HL-60 (cell line): ENCODE measurements around the gene GRSF1.

Experiments
- CTCF ChIP-seq: IDR thresholded peaks from one replicate; pipeline ENCODE4 v1.5.1; 2011; ENCODE audit warnings: low read length, control low read depth, inconsistent platforms; ENCODE audit not compliant: insufficient read depth
- REST ChIP-seq: IDR thresholded peaks from 2 replicates; pipeline ENCODE4 v1.6.1; 2012; ENCODE audit warnings: low read depth; ENCODE audit not compliant: insufficient replicate concordance

- TF ChIP-seq CTCF (no peak), REST (no peak)
Measured at GRCh38 chr4:70841951-70842350, 2.3 kb upstream of the GRSF1 start.
